Measurements from ENCODE around the gene IDH3A. TPM values are rescaled to one million over a fixed set of nuclear protein-coding genes. Genes with fewer than 3 reads are reported as not detected.

The IDH3A gene
- total RNA-seq, 2 experiments from 2014 or later: 106 to 110 TPM

DNA sequence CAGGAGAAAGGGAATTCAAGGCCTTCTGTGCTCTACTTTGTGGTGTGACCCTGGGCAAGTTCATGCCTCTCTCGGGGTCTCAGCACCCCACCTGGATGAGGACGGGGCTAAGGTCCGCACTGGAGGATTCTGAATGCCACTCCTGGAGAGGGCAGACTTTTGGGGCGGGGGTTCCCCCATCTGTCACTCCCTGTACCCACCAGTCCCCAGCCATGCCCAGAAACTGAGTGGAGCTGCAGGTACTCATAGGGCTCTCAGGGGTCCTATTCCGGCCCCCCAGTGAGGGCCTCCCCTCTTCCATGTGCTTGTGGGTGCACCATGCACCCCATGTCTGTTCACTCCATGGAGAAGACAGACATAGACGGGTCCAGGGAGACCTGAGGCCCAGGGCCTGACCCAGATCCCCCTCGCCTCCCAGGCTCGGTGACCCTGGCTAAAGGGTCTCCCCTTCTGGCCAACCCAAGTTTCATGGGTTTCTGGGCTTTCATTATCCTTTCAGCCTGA, 59.2 kb downstream of the IDH3A start:
- TF ChIP-seq, protein P1, sequence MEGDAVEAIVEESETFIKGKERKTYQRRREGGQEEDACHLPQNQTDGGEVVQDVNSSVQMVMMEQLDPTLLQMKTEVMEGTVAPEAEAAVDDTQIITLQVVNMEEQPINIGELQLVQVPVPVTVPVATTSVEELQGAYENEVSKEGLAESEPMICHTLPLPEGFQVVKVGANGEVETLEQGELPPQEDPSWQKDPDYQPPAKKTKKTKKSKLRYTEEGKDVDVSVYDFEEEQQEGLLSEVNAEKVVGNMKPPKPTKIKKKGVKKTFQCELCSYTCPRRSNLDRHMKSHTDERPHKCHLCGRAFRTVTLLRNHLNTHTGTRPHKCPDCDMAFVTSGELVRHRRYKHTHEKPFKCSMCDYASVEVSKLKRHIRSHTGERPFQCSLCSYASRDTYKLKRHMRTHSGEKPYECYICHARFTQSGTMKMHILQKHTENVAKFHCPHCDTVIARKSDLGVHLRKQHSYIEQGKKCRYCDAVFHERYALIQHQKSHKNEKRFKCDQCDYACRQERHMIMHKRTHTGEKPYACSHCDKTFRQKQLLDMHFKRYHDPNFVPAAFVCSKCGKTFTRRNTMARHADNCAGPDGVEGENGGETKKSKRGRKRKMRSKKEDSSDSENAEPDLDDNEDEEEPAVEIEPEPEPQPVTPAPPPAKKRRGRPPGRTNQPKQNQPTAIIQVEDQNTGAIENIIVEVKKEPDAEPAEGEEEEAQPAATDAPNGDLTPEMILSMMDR (IDR thresholded peaks at IDR 0.05): no peak
- ATAC-seq (no peak), DNase-seq (no peak)
- no peak overlapping the region for H3K27ac Mint-ChIP-seq
- H3K36me3 Mint-ChIP-seq (ENCODE audit: low read depth): no peaks in the 10 kb centered on the region
- H3K4me1 Mint-ChIP-seq (ENCODE audit: low read depth): no peaks in the 10 kb centered on the region
- no peaks in the 10 kb centered on the region for H3K9me3 Mint-ChIP-seq
- intact Hi-C loops (cut with micrococcal nuclease): no loop called here
- ChIA-PET CTCF (interaction anchor here (0.7 kb wide), 1 partner anchor 249 kb away, joined by 3 read pairs; no protein-coding TSS in a partner anchor), POLR2A (no interaction called here)
- H3K27me3 Mint-ChIP-seq: peaks cover 4% of the 10 kb centered on the region
- H3K4me3 Mint-ChIP-seq: no peak overlapping the region

DNA sequence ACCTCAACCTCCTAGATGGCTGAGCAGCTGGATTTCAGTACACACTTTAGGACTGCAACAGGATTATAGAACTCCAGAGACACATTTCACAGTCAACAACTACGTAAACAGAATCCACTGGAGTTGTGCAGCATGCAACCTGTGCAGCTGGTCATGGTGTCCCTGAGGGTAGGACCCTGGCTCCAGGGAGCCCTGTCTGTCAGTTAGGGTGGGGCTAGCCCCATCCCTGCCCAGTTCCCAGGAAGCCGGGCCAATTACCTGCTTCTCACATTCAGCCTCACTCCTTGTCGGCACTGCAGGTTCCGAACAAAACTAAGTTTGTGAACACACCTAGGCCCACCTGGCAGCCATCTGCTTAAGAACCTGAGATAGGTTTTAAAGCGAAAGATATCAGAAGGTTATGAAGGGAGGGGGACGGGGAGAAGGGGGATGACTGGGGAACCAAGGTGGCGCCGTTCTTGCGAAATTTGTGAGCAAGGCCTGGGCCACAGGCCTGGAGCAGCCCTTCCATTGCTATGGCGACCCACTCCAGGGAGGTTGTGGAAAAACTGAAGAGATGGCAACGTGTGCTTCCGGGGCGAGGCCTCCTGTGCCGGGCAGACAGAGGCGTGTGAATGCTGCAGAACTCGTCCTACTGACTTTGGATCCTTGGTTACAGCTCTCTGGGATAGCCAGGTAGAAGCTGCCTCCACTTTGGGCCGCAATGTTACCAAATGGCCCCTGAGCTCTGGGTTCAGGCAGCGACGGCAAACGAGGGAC, 59.9 kb downstream of the IDH3A start:
- Mint-ChIP-seq H3K36me3 (ENCODE audit: low read depth) (no peaks in the 10 kb centered on the region), H3K4me3 (no peak overlapping the region), H3K27me3 (peaks cover 4% of the 10 kb centered on the region), H3K4me1 (ENCODE audit: low read depth) (no peaks in the 10 kb centered on the region), H3K27ac (no peak overlapping the region), H3K9me3 (no peaks in the 10 kb centered on the region)
- no peak for ATAC-seq
- no peak for DNase-seq
- ChIA-PET CTCF (interaction anchor here (1.4 kb wide), 1 partner anchor 13 kb away, joined by 6 read pairs; no protein-coding TSS in a partner anchor), POLR2A (no interaction called here)
- intact Hi-C loops (cut with micrococcal nuclease): no loop called here
- TF ChIP-seq, protein P1 (IDR thresholded peaks at IDR 0.05): no peak

DNA sequence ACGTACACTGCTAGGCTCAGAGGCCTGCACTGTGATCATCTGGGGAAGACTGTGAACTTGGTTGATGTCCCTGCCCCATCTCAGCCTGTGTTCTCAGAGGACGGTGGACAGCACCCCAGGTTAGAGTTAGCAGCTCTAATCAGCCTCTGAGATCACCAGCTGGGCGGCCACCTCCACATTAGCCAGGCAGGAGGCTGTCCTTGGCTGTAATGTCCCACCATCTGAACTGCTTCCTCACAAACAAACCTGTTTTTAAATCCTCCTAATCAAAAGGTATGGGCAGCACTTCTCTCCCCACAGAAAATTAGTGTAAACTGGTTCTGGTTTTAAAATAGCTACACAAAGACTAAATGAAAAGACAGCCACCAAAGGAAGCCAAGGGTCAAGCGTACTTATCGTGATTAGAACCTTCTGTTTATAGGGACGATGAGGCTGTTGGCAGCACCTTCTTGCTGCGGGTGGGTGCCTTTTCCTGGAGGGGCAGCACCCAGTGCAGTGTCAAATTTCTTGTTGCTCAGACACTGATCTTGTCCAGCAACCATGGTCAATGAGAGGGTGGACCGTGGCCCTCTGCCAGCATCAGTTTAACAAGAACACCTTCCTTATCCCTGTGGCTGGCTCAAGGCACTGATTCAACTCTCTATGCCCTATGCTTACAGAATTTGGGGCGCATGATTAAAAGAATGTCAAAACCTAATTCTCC, 60.6 kb downstream of the IDH3A start:
- ChIA-PET POLR2A (no interaction called here), CTCF (interaction anchor here (0.6 to 1.4 kb wide), 2 partner anchors 14 to 31 kb away, joined by 3 to 6 read pairs; no protein-coding TSS in a partner anchor)
- Mint-ChIP-seq H3K27ac (no peak overlapping the region), H3K4me1 (ENCODE audit: low read depth) (no peaks in the 10 kb centered on the region), H3K27me3 (peaks cover 4% of the 10 kb centered on the region), H3K9me3 (no peaks in the 10 kb centered on the region), H3K36me3 (ENCODE audit: low read depth) (no peaks in the 10 kb centered on the region), H3K4me3 (no peak overlapping the region)
- ATAC-seq (no peak), DNase-seq (no peak)
- intact Hi-C loops (cut with micrococcal nuclease): no loop called here
- TF ChIP-seq, protein P1 (IDR thresholded peaks at IDR 0.05): no peak

DNA sequence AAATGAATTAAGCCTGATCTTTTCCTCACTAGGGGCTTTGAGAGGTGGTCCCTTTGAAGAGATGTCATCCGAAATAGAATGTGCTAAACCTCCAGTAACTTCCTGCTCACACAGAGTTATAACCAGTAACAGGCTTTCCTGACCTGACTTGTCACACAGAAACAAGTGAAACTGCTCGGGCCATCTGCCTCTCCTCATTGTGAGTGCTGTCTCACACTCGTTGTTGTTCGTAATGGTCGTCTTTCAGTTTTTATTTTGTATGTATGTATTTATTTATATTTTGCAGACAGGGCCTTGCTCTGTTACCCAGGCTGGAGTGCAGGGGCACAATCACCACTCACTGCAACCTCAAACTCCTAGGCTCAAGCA, 61.2 kb downstream of the IDH3A start:
- Mint-ChIP-seq H3K36me3 (ENCODE audit: low read depth) (no peaks in the 10 kb centered on the region), H3K4me3 (no peak overlapping the region), H3K9me3 (no peaks in the 10 kb centered on the region), H3K27me3 (peaks cover 4% of the 10 kb centered on the region), H3K27ac (no peak overlapping the region), H3K4me1 (ENCODE audit: low read depth) (no peaks in the 10 kb centered on the region)
- ChIA-PET POLR2A (no interaction called here), CTCF (interaction anchor here (0.6 to 3.3 kb wide), 4 partner anchors 14 to 30 kb away, joined by 3 to 19 read pairs (median 9); no protein-coding TSS in a partner anchor)
- ATAC-seq (no peak), DNase-seq (no peak)
- TF ChIP-seq, protein P1 (IDR thresholded peaks at IDR 0.05): no peak
- intact Hi-C loops (cut with micrococcal nuclease): no loop called here

All from activated CD8-positive, alpha-beta T cell treated with anti-CD3 and anti-CD28 coated beads for 36 hours (primary cell).